Colonic mucosa (tissue), 4 donors: ENCODE data around the gene SHE. TPM values are rescaled to one million over a fixed set of nuclear protein-coding genes. Genes with fewer than 3 reads are reported as not detected.

Experiments used
- DNase-seq: peaks from one replicate; pipeline ENCODE4 v3.0.0-alpha.2; 2020
- H3K27ac ChIP-seq: fragments of 200-600 bp; one replicate; pipeline ENCODE4 v1.8.0; 2021
- H3K27me3 ChIP-seq: fragments of 200-600 bp; one replicate; pipeline ENCODE4 v1.8.0; 2021
- H3K36me3 ChIP-seq: fragments of 200-600 bp; one replicate; pipeline ENCODE4 v1.8.0; 2021
- H3K4me1 ChIP-seq: fragments of 200-600 bp; one replicate; pipeline ENCODE4 v1.8.0; 2021; ENCODE audit warnings: mild to moderate bottlenecking
- H3K4me3 ChIP-seq: fragments of 200-600 bp; one replicate; pipeline ENCODE4 v1.8.0; 2021
- H3K9ac ChIP-seq, 2 donors: one replicate each; pipeline ENCODE4 v1.7.0; 2013; ENCODE audit warnings: control low read depth in 2 of 2, low read depth in 2 of 2, low read length in 2 of 2
- H3K9me3 ChIP-seq: fragments of 200-600 bp; one replicate; pipeline ENCODE4 v1.8.0; 2021
- CTCF ChIP-seq: fragments of 200-600 bp; IDR thresholded peaks from one replicate; pipeline ENCODE4 v1.8.0; 2022; ENCODE audit warnings: antibody characterized with exemption, mild to moderate bottlenecking
- intact Hi-C: fragments of 100-400 bp; cut with DNase I; formaldehyde crosslinking; loops from one replicate; pipeline ENCODE4 v1.14.1; 2022
- total RNA-seq, 2 donors: library from RNA; stranded (reverse); fragmentation: NEBNext Ultra II Directional in 1 of 2; extraction: Animal tissue kit (Norgen Biotek cat#: 25700) in 1 of 2; gene quantifications; one replicate each; pipeline ENCODE4 v1.2.1, GENCODE V29; 2021
- donor health status: healthy.
- donor health status: DM: no; HTN: no; CAD: no.
- donor health status: DM: no; HTN: no; CAD: no.

Gene SHE
- total RNA-seq, 2 donors from 2014 or later, result 1.7 to 3.9 TPM

GRCh38 chr1:154478013-154478412 is 24.2 kb downstream of the SHE start:
- H3K27me3 ChIP-seq, result no peaks in the 10 kb centered on the region
- H3K36me3 ChIP-seq, result no peaks in the 10 kb centered on the region
- peak overlapping the region; percentile 81 for H3K27ac ChIP-seq
- H3K4me3 ChIP-seq, result no peak overlapping the region
- no peak for TF ChIP-seq CTCF
- intact Hi-C loops, result loop anchor here (5.0 kb wide), 1 partner anchor 71 kb away; the partner anchor contains the start of gene IL6R
- H3K4me1 ChIP-seq, result no peaks in the 10 kb centered on the region
- H3K9me3 ChIP-seq, result no peaks in the 10 kb centered on the region
- H3K9ac ChIP-seq, result peak overlapping the region in 1 of 2 donors; percentile 57
- DNase-seq, result peak; percentile 92

GRCh38 chr1:154476791-154477190 is 25.4 kb downstream of the SHE start:
- Histone ChIP-seq H3K4me3 (no peak overlapping the region), H3K36me3 (no peaks in the 10 kb centered on the region), H3K4me1 (no peaks in the 10 kb centered on the region), H3K27me3 (no peaks in the 10 kb centered on the region), H3K9me3 (no peaks in the 10 kb centered on the region), H3K9ac (peak overlapping the region in 1 of 2 donors; percentile 7), H3K27ac (peak overlapping the region; percentile 81)
- no peak for DNase-seq
- intact Hi-C loops, result loop anchor here (5.0 kb wide), 1 partner anchor 69 kb away; the partner anchor contains the start of gene IL6R
- no peak for TF ChIP-seq CTCF

- no peak for TF ChIP-seq CTCF
Measured at GRCh38 chr1:154474802-154475201, 27.4 kb downstream of the SHE start.

GRCh38 chr1:154471304-154471703 is 30.9 kb downstream of the SHE start:
- intact Hi-C loops, result no loop called here
- peak; percentile 65 for DNase-seq
- Histone ChIP-seq H3K27me3 (no peaks in the 10 kb centered on the region), H3K4me1 (no peaks in the 10 kb centered on the region), H3K36me3 (no peaks in the 10 kb centered on the region), H3K4me3 (no peak overlapping the region), H3K27ac (peak overlapping the region; percentile 20), H3K9ac (no peak overlapping the region), H3K9me3 (no peaks in the 10 kb centered on the region)
- no peak for TF ChIP-seq CTCF

More at GRCh38 chr1:154474802-154475201, 27.4 kb downstream of the SHE start:
- intact Hi-C loops, result loop anchor here (5.0 kb wide), 1 partner anchor 68 kb away; the partner anchor contains the start of gene IL6R
- Histone ChIP-seq H3K9me3 (no peaks in the 10 kb centered on the region), H3K36me3 (no peaks in the 10 kb centered on the region), H3K27ac (peak overlapping the region; percentile 66), H3K4me1 (no peaks in the 10 kb centered on the region), H3K27me3 (no peaks in the 10 kb centered on the region), H3K4me3 (no peak overlapping the region), H3K9ac (peak overlapping the region in 1 of 2 donors; percentile 46)
- peak; percentile 92 for DNase-seq

GRCh38 chr1:154469844-154470560 is 32.2 kb downstream of the SHE start:
- intact Hi-C loops, result loop anchor here (10.0 kb wide), 1 partner anchor 135 kb away; no protein-coding TSS in a partner anchor
- no peak for DNase-seq
- no peak overlapping the region for H3K9ac ChIP-seq
- H3K27me3 ChIP-seq, result no peaks in the 10 kb centered on the region
- no peak overlapping the region for H3K27ac ChIP-seq
- no peak for TF ChIP-seq CTCF
- no peaks in the 10 kb centered on the region for H3K36me3 ChIP-seq
- H3K9me3 ChIP-seq, result no peaks in the 10 kb centered on the region
- H3K4me3 ChIP-seq, result no peak overlapping the region
- H3K4me1 ChIP-seq, result no peaks in the 10 kb centered on the region
